GM21515 (cell line): ENCODE data around the gene GTF2H4.

Experiments
- ATAC-seq: cut with Tn5 transposase; IDR thresholded peaks from one replicate; pipeline ENCODE4 v1.9.1; 2021; ENCODE audit not compliant: unreplicated experiment

GTF2H4 gene

GRCh38 chr6:30882204-30882758, 25.7 kb upstream of the GTF2H4 start:
- no peak for ATAC-seq

- no peak for ATAC-seq
Observed at GRCh38 chr6:30882759-30883684, 25.0 kb upstream of the GTF2H4 start.

- ATAC-seq = no peak
Observed at GRCh38 chr6:30883685-30884520, 24.1 kb upstream of the GTF2H4 start, which contains the start of gene DDR1. TSS of gene DDR1 (plus strand) at chr6:30884519. CDS start at chr6:30888730, 4,211 bp downstream.

GRCh38 chr6:30884521-30885480, 23.2 kb upstream of the GTF2H4 start:
- ATAC-seq = no peak

- no peak for ATAC-seq
Observed at GRCh38 chr6:30885481-30885998, 22.5 kb upstream of the GTF2H4 start.

- no peak for ATAC-seq
Observed at GRCh38 chr6:30885999-30886896, 21.8 kb upstream of the GTF2H4 start.

- ATAC-seq = no peak
Observed at GRCh38 chr6:30886897-30887255, 21.1 kb upstream of the GTF2H4 start.

- ATAC-seq = no peak
Observed at GRCh38 chr6:30887901-30888815, 19.8 kb upstream of the GTF2H4 start.

- no peak for ATAC-seq
Observed at GRCh38 chr6:30888816-30889495, 19.1 kb upstream of the GTF2H4 start.

- ATAC-seq = no peak
Observed at GRCh38 chr6:30889496-30889885, 18.5 kb upstream of the GTF2H4 start.

GRCh38 chr6:30889921-30890645, 17.9 kb upstream of the GTF2H4 start:
- ATAC-seq = no peak

GRCh38 chr6:30890646-30891449, 17.2 kb upstream of the GTF2H4 start:
- no peak for ATAC-seq

- ATAC-seq = no peak
Observed at GRCh38 chr6:30891450-30891723, 16.6 kb upstream of the GTF2H4 start.

- ATAC-seq = no peak
Observed at GRCh38 chr6:30891816-30892538, 16.0 kb upstream of the GTF2H4 start.

GRCh38 chr6:30893001-30893591, 14.9 kb upstream of the GTF2H4 start:
- ATAC-seq = no peak
